Astrocyte (in vitro differentiated cells and primary cell): ENCODE results near the gene TRPM4.

Source experiments
- CTCF ChIP-seq: IDR thresholded peaks from 2 replicates; pipeline ENCODE4 v1.5.1; 2011; ENCODE audit warnings: low read depth, mild to moderate bottlenecking, inconsistent platforms, low read length, moderate library complexity; ENCODE audit not compliant: insufficient read depth
- EZH2 ChIP-seq: IDR thresholded peaks from 2 replicates; pipeline ENCODE4 v1.6.1; 2012; ENCODE audit warnings: mild to moderate bottlenecking, low read length, inconsistent platforms; ENCODE audit not compliant: insufficient read depth

GRCh38 chr19:49161987-49162386, 4.4 kb downstream of the TRPM4 start:
- TF ChIP-seq CTCF (no peak), EZH2 (no peak)
